Stimulated activated CD8-positive, alpha-beta memory T cell treated with anti-CD3 and anti-CD28 coated beads, Interleukin-2, amount 100 ng/mL, for 1 hour (primary cell): Measurements from ENCODE around the gene CHMP4B.
A peak's percentile ranks its signal among the peaks of the same experiment; 100 is the strongest.
"Not testable (repeated sequence)": the region's sequence is repeated elsewhere in the genome, so short reads cannot be mapped to it uniquely, and the experiment has no call there.

Source experiments
- DNase-seq, 2 donors: peaks; one replicate each; pipeline ENCODE4 v3.0.0-alpha.2; 2020; ENCODE audit warnings: low read depth in 2 of 2

CHMP4B gene

DNA sequence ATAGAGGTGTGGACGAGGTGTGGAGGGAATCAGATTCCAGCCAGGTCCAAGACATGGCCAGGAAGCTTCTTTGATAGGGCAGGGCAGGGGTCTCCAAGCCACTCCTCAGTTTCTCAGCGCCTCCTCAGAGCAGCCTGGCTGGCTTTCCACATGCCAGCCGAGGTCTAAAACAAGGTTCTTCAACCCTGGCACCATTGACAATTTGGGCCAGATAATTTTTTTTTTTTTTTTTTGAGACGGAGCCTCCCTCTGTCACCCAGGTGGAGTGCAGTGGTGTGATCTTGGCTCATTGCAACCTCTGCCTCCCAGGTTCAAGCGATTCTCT is 21.3 kb upstream of the CHMP4B start:
- DNase-seq, result no peak

DNA sequence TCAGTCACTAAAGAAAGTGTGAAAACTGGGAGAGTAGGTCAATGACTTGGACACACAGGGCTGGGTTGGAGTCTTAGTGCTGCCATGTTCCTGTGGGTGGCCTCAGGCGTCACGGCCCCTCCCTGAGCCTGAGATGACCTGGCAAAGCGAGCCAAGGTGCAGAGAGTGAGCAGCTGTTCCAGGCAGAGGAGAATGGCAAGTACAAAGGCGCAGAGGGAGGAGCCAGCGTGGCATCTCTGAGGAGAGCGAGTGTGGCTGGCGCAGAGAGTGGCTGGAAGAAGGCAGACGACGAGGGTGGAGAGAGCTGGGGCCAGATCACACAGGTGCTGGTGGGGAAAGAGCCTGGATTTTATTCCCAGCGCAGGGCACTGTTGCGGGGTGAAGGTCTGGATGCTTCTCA is 20.6 kb upstream of the CHMP4B start:
- no peak for DNase-seq

DNA sequence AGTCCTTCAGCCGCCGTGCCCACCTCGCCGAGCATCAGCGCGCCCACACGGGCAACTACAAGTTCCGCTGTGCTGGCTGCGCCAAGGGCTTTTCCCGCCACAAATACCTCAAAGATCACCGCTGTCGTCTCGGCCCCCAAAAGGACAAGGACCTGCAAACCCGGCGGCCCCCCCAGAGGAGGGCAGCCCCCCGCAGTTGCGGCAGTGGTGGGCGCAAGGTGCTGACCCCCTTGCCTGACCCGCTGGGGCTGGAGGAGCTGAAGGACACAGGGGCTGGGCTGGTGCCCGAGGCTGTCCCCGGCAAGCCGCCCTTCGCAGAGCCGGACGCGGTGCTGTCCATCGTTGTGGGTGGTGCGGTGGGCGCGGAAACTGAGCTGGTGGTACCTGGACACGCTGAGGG is 20.1 kb upstream of the CHMP4B start:
- DNase-seq, result no peak

DNA sequence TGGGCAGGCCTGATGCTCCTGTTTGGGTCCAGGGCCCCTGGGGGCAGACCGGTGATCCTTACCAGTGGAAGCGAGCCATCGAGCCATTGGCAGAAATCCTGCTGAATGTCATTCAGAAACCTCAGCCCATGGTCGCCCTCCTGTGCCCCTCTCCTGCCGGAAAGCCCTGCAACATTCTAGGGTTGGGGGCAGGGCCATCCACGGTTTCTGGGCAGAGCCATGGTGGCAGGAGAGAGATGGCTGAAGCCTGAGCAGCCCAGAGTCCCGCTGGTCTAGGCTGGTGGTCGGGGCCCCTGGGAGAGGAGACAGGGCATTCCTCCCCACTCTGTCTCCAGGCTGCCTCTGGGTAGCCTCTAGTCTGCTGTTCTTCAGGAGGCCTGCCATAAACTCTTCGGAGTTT is 19.6 kb upstream of the CHMP4B start:
- no peak for DNase-seq

DNA sequence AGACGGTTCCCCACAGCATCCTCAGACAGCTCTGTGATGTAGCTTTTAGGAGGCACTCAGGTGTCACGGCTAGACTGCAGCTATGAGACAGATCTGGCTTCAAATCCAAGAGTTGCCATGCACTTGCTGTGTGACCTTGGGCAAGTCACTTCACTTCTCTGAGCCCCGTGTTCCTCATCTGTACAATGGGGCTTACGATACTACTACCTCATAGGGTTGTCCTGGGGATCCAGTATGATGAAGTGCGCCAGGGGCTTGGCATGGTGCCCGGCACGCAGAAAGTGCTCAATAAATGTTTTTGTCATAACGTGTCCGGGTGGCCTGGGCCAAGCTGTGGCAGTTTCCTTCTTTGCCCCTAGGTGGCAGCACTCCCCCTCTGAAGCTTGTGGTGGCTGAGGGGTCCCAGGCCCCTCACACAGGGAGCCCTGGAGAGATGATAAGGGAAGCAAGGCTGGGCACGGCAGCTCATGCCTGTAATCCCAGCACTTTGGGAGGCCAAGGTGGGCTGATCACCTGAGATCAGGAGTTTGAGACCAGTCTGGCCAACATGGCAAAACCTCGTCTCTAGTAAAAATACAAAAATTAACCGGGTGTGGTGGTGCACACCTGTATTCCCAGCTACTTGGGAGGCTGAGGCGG is 19.1 kb upstream of the CHMP4B start:
- DNase-seq, result peak in 1 of 2 donors; percentile 14

DNA sequence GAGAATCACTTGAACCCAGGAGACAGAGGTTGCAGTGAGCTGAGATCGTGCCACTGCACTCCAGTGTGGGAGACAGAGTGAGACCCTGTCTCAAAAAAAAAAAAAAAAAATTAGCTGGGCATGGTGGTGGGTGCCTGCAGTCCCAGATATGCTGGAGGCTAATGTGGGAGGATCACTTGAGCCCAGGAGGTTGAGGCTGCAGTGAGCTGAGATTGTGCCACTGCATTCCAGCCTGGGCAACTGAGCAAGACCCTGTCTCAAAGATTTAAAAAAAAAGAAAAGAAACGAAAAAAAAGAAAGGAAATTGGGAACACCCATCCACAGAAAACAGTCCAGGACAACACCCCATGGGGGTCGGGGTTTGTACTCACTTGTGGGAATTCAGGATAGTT is 18.6 kb upstream of the CHMP4B start:
- DNase-seq, result not testable (repeated sequence)

DNA sequence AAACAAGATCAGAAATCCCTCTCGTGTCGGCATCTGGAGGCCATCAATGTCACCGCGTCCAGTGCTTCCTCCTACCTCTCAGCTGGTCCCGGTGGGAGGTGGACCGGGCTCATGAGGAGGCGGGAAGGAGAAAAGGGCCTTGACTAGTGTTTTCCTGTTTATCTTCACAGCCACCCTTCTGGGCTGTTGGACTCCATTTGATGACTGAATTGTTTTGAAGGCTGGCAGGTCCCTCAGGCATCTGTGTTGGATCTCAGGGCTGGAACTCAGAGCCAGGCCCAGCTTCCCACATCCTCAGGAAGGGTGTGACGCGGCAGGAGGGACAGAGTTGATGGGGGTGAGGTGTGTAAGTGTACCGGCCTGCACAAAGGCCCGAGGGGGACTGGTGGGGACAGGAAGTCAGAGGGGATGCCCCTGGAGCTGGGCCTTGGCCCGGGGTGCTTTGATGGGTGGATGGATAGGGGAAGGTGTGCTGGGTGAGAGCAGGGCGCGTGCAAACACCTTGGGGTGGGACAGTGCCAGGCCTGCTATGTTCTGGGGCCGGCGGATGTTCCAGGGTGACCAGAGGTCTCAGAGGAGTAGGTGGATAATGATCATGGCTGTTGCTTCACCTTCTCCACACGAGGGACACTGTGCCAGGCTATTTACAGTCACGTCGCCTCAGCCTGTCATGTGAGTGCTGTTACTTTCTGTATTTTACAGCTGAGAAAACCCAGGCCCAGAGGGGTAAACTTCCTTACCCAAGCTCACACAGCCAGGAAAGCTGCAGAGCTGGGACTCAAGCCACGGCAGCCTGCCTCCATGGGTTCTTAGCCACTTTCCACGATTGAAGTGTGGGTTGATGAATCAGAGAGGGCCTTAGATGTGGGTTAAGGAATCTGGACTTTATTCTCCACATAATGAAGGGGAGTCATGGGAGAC is 17.9 kb upstream of the CHMP4B start:
- no peak for DNase-seq

DNA sequence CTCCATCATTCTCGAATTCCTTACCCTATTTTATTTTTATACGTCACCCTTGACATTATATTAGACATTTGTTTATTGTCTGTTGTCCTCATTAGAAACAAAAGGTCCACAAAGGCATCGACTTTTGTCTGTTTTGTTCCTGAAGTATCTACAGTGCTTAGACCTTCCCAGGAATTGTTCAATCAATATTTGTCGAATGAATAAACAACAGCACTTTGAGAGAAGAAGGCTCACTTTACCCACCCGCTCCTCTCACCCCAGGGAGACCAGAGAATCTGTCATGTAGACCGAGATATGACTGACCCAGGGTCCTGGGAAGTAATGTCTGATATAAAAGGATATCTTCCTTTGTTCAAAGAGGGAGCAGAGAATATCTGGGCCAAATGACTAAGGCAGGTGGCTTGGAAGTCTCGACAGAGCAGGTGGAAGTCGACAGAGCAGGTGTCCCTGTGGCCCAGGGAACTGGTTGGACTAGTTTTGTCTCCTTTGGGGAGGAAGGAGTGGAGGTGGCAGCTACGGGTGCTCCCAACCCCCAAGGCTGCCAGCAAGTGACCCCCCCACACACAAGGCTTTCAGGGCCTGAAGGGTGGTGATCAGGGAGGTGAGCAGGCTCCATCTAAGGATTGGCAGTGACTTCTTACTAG is 14.8 kb upstream of the CHMP4B start:
- no peak for DNase-seq

DNA sequence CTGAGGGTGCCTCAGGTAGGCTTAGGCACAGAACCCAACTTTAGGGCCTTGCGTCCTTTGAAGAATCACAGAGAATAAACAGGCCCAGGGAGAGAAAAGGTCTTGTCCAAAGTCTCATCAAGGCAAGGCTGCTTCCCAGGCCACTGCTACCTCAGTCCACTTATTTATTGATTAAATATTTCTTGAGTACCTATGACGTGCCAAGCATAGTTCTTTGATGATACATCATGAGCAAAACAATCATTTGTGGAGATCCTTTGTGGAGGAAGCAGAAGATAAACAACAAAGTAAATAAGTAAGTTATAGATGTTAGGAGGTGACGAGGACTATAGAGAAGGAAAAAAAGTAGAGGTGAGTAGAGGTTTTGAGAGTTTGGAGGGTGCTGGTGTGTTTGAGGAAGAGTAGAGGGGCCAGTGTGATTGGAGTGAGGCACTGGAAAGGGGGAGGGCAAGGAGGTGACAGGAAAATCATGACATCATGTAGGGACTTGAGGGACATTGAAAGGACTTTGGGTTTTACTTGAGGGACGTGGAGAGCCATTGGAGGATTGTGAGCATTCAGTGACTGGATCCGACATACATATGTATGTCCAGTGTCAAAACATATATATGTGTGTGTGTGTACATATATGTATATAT is 14.1 kb upstream of the CHMP4B start:
- no peak for DNase-seq

DNA sequence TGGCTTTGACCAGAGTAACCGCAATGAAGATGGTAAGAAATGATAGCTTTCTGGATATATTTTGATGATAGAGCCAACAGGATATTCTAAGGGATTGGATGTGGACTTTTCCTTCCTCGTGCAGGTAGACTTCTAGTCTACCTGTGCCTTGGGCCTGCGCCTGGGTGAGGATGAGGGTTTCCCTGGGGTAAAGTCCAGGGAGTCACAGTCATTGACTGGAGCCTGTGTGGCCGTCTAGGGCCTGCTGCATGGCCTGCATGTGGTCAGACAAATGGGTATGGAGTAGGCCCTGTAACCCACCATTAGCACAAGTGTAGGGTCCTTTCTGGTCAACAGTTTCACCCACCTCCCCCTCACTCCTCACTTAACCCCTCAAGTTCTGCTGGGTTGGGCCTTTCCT is 12.7 kb upstream of the CHMP4B start:
- DNase-seq, result no peak

DNA sequence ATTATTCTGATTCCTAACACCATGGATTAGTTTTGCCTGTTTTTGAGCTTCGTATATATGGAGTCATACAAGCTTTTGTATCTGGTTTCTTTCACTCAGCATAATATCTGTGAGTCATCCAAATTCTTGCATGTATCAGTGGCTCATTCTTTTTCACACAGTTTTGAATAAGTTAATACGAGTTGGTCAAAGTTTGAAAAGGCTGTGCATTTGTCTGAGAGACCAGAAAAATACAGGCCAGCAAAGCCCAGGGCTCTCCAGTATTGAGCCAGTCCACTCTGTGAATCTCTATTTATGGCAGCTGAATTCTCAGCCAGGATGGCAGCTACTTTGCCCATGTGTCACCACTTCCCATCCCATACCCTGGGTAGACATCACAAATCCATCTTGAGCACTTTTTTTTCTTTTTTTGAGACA is 7.2 kb upstream of the CHMP4B start:
- no peak for DNase-seq

DNA sequence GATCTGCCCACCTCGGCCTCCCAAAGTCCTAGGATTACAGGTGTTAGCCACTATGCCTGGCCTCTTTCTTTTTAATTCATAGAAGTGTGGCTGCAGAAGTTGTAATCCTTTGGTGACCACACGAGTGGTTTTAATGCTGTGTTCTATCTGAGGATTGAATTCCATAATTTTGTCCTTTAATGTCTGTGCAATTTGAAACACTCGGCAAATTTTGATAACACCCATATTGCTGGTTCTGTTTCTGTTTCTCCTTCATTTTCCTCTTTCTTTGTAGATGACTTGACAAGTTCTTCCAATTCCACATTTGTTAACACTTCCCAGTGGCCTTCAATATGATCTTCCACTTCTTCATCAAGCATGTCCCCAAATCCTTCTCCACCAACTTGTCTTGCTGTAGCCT is 2.8 kb upstream of the CHMP4B start:
- DNase-seq, result no peak

DNA sequence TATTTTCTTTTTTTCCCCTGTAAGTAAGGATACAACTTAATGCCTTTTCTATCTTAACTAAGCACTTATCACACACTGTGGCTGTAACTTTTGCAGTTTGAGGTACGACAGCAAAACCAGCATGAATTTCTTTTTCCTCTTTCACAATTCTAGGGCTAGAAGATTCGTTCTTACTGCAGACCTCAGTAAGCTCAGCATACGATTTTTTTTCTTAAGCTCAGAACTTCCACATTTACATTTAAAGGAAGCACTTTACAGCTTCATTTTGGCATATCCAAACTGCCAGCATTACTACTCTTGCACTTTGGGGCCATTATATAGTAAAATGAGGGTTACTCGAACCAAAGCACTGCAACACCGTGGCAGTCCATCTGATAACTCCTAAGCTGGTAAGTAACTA is 889 bp upstream of the CHMP4B start:
- DNase-seq, result no peak

DNA sequence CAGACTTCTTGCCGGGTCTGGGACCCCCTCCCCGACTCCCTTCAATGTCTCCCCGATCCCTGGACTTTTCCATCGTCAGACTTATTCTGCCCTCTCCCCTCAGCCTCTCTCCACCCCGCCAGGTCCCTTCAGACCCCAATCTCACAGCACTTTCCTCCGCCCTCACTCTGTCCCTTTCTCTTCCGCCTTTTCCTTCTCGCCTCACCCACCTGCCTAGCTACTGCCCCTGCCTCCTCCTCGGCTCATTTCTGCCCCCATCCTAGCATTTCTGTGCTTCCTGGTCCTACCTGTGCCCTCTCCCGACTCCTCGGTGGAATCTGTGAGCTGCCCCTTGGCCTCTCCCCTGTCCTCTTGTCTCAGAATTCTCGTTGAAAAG is 616 bp downstream of the CHMP4B start:
- no peak for DNase-seq

DNA sequence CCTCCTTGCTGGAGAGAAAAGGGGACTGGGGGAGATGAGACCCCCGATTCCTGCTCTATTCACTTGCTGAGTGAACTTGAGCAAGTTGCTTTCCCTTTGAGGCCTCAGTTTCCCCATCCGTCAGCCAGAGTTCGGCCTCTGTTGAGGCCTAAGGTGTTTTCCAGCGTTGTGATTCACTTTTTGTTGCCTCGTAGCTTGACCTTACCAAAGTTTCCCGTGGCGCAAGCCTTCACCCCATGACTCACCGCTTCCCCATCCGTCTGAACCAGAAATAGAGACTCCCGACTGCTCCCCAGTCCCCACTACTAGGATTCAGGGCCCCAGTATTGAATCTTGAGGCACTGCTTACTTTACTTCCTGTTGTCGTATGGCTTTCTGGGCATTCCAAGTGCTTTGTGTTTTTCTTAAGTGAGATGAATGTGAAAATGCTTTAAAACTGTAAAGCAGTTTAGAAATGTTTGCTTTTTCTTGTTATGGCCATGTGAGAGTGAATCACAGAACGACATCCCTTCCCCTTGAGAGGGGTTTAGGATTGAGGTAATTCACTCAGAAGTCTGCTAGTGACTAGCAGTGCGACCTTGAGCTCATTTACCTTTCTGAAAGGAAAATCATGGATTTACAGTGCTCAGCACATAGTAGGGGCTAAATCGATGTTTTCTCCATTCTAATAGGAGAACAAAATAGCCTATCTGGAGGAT is 1.2 kb downstream of the CHMP4B start:
- DNase-seq, result no peak

DNA sequence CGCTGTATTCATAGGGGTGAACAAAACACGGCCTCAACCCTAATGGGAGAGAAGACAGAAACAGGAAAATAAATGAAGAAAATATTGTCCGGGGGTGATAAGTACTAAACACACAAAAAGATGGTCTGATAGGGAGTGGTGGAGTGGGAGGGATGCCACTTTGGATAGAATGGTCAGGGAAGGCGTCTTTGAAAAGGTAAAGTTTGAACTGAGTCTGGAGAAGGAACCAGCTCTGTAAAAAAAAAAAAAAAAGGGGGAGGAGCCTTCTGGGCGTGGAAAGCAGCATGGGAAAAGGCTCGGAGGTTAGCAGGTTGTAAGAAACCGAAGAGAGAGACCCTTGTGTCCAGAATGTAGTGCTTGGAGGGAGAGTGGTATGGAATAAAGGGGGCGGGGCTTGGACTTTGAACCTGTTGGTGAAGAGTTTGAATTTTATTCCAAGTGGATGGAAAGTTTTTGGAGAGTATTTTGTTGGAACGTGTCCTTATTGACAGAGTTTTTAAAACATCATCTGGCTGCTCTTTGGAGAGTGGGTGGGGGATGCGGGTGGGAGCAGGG is 1.8 kb downstream of the CHMP4B start:
- DNase-seq, result no peak

DNA sequence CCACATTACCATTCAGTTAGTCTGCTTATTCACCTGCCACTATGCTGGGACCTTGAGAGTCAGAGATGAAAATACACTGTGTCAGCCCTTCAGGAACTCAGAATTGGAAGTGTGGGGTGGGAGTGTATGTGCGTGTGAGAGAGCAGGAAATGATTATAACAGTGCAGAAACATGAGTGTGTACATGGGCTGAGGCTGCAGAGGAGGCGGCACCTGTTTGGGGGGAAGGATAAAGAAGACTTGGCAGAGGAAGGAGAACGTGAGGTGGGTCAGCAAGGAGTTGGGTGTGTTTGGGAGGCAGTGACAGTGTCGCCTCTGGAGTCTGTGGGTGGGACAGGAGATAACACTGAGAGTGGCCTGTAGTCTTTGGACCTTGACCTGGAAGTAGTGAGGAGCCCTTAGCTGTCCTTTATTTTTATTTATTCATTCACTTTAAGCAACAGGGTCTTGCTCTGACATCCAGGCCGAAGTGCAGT is 3.1 kb downstream of the CHMP4B start:
- no peak for DNase-seq

DNA sequence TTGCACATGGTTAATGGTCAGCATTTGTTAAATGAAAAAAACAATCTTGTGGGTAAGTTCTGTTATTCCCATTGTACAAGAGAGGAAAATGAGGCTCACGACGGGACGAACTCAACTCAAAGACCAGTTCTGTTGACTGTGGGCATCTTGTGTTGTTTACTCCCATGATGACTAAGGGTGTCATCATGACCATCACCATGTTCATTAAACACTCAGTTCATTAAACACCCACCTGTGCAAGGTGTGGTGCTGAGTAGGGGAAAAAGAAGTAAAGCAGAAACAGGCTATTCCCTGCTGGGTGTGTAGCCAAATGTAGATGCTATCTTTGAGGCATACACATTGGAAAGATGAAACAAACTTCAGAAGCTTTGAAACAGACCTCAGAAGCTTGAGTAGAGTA is 4.5 kb downstream of the CHMP4B start:
- no peak for DNase-seq

DNA sequence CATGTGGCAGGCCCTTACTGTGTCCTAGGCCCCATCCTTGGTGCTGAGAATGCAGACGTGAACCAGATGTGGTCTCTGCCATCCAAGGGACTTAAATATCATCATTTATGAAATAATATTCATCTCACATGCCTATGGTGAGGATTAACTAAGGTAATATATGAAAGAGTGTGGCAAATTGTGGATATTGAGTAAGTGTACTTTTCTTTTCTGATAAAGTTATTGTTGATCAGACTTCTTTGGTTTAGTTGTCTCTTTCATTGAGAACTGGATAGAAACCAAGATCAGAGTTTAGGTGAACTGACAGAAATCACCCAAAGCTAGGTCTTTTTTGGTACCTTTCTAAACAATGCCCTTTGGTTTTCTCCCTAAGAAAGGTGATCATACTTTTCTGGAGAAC is 5.0 kb downstream of the CHMP4B start:
- no peak for DNase-seq

DNA sequence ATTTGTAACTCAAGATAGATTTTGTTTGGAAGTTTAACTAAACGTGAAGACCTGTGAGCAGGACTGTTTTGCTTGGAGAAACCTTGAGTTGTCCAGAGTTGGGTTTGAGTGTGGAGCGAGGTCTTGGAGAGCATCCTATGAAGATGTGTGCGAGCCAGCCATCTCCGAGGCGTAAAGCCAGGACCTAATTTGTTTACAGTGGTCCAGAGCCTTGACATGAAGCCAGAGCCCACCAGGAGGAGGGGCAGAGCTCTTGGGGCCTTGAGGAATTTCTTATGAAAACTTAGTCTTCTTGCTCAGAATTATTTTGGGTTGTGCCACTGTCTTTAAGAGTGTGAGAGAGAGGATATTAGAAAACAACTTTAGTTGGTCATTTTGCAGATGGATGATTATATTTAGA is 6.3 kb downstream of the CHMP4B start:
- DNase-seq, result no peak

DNA sequence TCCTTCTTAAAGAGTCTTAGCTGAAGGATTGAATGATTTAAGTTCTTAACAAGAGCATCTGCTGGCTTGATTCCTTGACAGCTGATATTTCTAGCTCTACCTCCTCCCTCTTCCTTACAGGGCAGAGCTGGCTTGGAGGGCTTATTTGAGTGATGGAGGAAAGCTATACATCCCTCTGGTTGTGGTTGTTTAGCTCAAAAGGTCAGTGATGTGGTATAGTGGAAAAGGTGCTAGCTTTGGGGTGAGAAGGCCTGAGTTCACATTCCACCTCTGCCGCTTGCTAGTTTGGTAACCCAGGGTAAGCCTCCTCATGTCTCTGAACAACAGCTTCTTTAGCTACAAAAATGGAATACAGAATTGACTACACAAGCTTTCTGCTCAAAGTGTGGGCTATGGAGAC is 8.3 kb downstream of the CHMP4B start:
- DNase-seq, result no peak

DNA sequence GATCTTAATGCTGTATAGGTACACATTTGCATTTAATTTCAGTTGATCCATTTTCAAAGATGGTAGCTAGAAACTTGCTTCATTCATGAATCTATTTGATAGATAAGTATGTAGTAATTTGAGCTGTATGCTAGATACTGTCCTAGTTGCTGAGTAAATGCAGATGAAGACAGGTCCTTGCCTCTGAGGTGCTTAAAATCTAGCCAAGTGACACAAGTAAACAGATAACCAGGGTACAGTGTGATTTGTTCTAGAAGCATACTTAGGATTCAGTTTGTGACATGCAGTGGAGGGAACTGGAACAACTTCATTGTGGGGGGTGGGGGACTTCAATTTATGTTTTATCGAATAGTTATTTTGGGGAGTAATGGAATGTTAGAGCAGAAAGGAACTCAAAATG is 9.2 kb downstream of the CHMP4B start:
- no peak for DNase-seq
